ENCODE measurements around the gene SPRR2E.
"Not testable (repeated sequence)": the region's sequence is repeated elsewhere in the genome, so short reads cannot be mapped to it uniquely, and the experiment has no call there.

The SPRR2E gene

DNA sequence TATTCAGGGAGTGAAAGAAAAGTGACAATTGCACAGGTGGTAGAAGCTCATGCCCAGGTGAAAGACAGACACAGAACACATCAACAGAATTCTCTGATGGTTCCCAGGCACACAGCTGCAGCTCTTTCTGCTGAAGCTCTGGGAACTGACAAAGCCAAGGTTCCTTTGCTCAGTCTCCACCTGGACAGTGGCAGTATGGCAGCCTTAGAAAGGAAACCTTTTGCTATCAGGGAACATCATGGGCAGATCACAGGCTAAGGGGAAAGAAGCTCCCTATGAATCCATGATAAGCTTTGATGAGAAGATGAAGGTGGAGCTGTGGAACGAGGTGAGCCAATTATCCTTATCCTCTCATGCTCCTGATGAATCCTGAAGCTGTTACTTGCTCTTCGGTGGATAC is 24.1 kb downstream of the SPRR2E start:
- DNase-seq (ENCODE audit: low read depth in 2 of 2, low spot score in 1 of 2): no peak

DNA sequence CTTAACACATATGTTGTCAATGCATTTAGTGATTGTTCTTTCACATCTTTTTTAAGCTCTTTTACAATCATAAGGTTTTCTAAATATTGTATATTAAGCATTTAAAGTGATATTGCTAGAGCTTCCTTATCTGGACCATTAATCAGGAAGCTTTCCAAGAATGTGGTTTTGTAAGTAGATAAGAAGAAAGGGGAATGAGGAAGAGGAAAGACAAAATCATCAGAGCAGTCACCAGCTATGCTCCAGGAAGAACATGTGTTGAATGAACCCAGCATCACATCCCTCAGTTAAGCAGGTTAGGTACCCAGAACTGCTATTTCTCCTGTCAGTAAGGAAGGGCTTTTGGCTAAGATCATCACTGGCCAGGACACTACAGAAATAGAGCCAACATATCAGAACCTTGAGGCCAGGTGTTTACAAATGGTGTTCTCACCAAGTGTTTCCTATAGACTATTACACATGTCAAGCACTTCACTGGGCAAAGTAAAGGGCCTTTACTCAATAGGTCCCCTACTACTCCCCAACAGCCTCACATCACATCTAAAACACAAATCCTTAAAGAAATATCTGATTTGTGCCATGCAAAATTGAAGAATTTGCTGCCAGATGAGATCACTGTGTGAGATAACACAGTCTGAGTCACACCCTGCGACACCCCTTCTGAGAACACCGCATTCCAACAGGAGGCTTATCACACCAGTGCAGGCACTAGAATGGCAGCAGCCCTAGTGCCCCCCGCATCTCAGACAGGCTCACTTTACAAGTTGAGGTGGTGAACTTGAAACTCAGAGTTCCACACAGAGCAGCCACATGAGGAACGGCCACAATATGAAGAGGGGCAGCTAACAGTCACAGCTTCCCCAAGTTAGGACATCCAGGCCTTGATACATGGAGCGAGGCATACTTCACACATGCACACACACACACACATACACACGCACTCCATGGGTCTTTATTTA is 35.2 kb downstream of the SPRR2E start:
- DNase-seq (ENCODE audit: low read depth in 2 of 2, low spot score in 1 of 2): no peak

DNA sequence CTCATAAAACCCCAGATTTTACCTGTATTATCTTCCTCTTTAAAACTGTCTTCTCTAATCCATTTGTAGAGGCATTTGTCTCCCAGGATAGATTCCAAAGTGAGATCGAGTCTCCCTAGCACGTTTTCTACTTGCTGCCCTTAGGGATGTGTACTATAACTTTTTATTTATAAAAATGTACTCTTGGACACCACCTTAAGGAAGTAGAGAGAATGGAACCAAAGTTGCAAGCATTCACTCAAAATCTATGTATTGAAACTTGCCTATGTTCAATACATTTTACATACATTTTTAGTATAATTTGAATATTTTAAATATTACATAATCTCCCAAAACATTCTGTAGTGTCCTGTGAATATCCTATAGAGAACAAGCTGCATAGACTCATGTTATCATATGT is 36.2 kb downstream of the SPRR2E start:
- DNase-seq (ENCODE audit: low read depth in 2 of 2, low spot score in 1 of 2): no peak

DNA sequence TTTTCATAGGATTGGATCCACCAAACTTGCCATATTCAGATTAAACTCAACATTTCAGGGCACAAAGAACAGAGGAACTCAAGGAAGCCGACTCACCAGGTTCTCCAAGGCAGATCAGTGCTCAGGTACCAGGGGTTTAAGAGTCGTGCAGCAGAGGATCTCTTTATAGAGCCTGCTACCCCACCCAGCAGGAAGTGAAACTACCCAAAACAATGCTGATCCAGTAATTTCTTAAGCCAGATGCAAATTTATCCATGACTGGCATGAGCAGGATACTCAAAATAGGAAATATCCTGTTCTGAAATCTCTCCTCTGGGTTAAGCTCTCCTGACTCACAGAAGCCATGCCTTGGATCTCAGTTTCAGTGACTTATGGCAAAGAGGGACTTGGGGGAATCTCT is 37.0 kb downstream of the SPRR2E start, which contains the start of gene SPRR2A:
Gene SPRR2A (minus strand): TSS at position 138 of the 400 bp plus-strand sequence. CDS start 777 bp downstream, outside the sequence.
- DNase-seq (ENCODE audit: low read depth in 2 of 2, low spot score in 1 of 2): no peak

DNA sequence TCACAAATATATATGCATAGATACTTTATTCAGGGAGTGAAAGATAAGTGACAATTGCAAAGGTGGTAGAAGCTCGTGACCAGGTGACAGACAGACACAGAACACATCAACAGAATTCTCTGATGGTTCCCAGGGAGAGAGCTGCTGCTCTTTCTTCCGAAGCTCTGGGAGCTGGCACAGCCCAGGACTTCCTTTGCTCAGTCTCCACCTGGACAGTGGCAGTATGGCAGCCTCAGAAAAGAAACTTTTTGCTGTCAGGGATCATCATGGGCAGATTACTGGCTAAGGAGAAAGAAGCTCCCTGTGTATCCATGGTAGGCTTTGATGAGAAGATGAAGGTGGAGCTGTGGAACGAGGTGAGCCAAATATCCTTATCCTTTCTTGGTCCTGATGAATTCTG is 38.2 kb downstream of the SPRR2E start:
- not testable (repeated sequence) for DNase-seq (ENCODE audit: low read depth in 2 of 2, low spot score in 1 of 2)

DNA sequence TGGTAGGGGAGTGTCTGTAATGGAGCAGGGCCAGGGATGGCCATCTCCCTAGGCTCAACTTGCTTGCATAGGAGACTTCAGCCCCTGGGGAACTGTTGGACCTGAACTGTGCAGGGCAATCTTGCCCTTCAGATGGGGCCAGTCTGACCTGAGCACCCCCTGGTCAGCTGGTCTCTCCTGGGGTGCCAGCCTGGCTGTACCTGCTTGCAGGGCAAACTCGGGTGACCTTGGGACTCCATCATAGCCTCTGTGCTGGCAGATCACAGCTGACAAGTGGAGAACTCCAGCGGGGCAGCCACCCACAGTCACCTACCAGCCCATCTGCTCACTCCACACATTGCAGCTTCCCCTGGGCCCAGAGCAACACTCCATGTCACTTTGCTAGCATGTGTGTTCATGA is 45.1 kb downstream of the SPRR2E start:
- no peak for DNase-seq (ENCODE audit: low read depth in 2 of 2, low spot score in 1 of 2)
